HEK293 (cell line): ENCODE results near the gene LAPTM4A.
A peak's percentile ranks its signal among the peaks of the same experiment; 100 is the strongest.
"Not testable (repeated sequence)": the region's sequence is repeated elsewhere in the genome, so short reads cannot be mapped to it uniquely, and the experiment has no call there.

Experiments
- CTCF ChIA-PET: fragments of 350-600 bp; formaldehyde crosslinking; extraction: SDS; loops from one replicate; lab custom pipeline; 2021; ENCODE audit warnings: antibody characterized with exemption; lab: Yijun Ruan, JAX
- POLR2A ChIA-PET: fragments of 300-600 bp; formaldehyde crosslinking; extraction: SDS; loops from one replicate; lab custom pipeline; 2020; ENCODE audit warnings: antibody characterized with exemption, inconsistent platforms; lab: Yijun Ruan, JAX
- H3K27ac ChIP-seq: fragments of 200-500 bp; sonication (Bioruptor generic); 2 replicates; pipeline ENCODE4 v1.5.1; 2014; ENCODE audit warnings: low read depth, low read length, control low read depth, inconsistent platforms; ENCODE audit errors: extremely low read depth
- H3K36me3 ChIP-seq, 2 experiments: fragments of 200-500 bp in 1 of 2; sonication (Bioruptor generic) in 1 of 2; 1 replicate in 1 of 2; 2 replicates in 1 of 2; pipeline ENCODE4 v1.5.1; 2014 to 2017; ENCODE audit warnings: inconsistent platforms in 2 of 2, low read length in 2 of 2; ENCODE audit not compliant: control insufficient read depth in 2 of 2, insufficient read depth in 1 of 2
- H3K4me1 ChIP-seq: fragments of 200-500 bp; sonication (Bioruptor generic); 2 replicates; pipeline ENCODE4 v1.5.1; 2014; ENCODE audit warnings: mild to moderate bottlenecking, low read length, inconsistent platforms; ENCODE audit not compliant: control insufficient read depth, insufficient read depth
- H3K4me3 ChIP-seq: 2 replicates; pipeline ENCODE4 v1.5.1; 2011; ENCODE audit warnings: low read depth, mild to moderate bottlenecking, control low read depth, low read length, moderate library complexity
- H3K9me3 ChIP-seq: fragments of 200-500 bp; sonication (Bioruptor generic); 2 replicates; pipeline ENCODE4 v1.5.1; 2014; ENCODE audit warnings: low read depth, low read length, inconsistent platforms; ENCODE audit not compliant: control insufficient read depth, insufficient read depth
- GLIS1 ChIP-seq: fragments of 450-650 bp; formaldehyde crosslinking; IDR thresholded peaks from 2 replicates; pipeline ENCODE4 v1.5.1; 2016; ENCODE audit warnings: missing biosample characterization, missing genetic modification characterization
- KLF10 ChIP-seq: fragments of 450-650 bp; IDR thresholded peaks from 2 replicates; pipeline ENCODE4 v1.5.1; 2018; ENCODE audit warnings: missing biosample characterization, mild to moderate bottlenecking, missing genetic modification characterization
- OSR2 ChIP-seq: fragments of 450-650 bp; formaldehyde crosslinking; IDR thresholded peaks from 2 replicates; pipeline ENCODE4 v1.5.1; 2016; ENCODE audit warnings: missing biosample characterization, missing genetic modification characterization
- PRDM4 ChIP-seq: fragments of 450-650 bp; formaldehyde crosslinking; IDR thresholded peaks from 2 replicates; pipeline ENCODE4 v1.5.1; 2017; ENCODE audit warnings: missing biosample characterization, missing genetic modification characterization
- PRDM6 ChIP-seq: fragments of 450-650 bp; formaldehyde crosslinking; IDR thresholded peaks from 2 replicates; pipeline ENCODE4 v1.5.1; 2017; ENCODE audit warnings: missing biosample characterization, missing genetic modification characterization
- SALL2 ChIP-seq: fragments of 450-650 bp; formaldehyde crosslinking; IDR thresholded peaks from 2 replicates; pipeline ENCODE4 v1.5.0; 2017; ENCODE audit warnings: missing biosample characterization, mild to moderate bottlenecking, missing genetic modification characterization, borderline replicate concordance
- TCF7L2 ChIP-seq: IDR thresholded peaks from 2 replicates; pipeline ENCODE4 v1.6.1; 2011; ENCODE audit warnings: low read depth, mild to moderate bottlenecking, inconsistent platforms, low read length, moderate library complexity, borderline replicate concordance
- ZFP3 ChIP-seq: fragments of 450-650 bp; formaldehyde crosslinking; IDR thresholded peaks from 2 replicates; pipeline ENCODE4 v1.5.1; 2016; ENCODE audit warnings: low read depth, missing biosample characterization, missing genetic modification characterization
- ZNF121 ChIP-seq: fragments of 450-650 bp; formaldehyde crosslinking; IDR thresholded peaks from 2 replicates; pipeline ENCODE4 v1.5.1; 2016; ENCODE audit warnings: missing biosample characterization, missing genetic modification characterization
- ZNF18 ChIP-seq: fragments of 450-650 bp; formaldehyde crosslinking; IDR thresholded peaks from 2 replicates; pipeline ENCODE4 v1.5.1; 2016; ENCODE audit warnings: missing biosample characterization, missing genetic modification characterization
- ZSCAN16 ChIP-seq: fragments of 450-650 bp; formaldehyde crosslinking; IDR thresholded peaks from 2 replicates; pipeline ENCODE4 v1.5.1; 2016; ENCODE audit warnings: missing biosample characterization, missing genetic modification characterization
- TF ChIP-seq, protein P1 (sequence below): fragments of 450-650 bp; formaldehyde crosslinking; IDR thresholded peaks from 2 replicates; pipeline ENCODE4 v1.5.1; 2017; ENCODE audit warnings: missing biosample characterization, missing genetic modification characterization

The LAPTM4A gene

GRCh38 chr2:20045712-20046292 lies 5.6 kb downstream of the LAPTM4A start:
- TF ChIP-seq PRDM4 (tag by site-specific recombination) (peak; percentile 36), OSR2 (peak; percentile 59), ZNF18 (tag by site-specific recombination) (peak; percentile 96), GLIS1 (peak; percentile 61; the same call in 1 of the 2 replicates)
- H3K4me3 ChIP-seq, H3K36me3 ChIP-seq, POLR2A ChIA-PET, H3K27ac ChIP-seq, H3K9me3 ChIP-seq: not testable (repeated sequence)
- CTCF ChIA-PET = interaction anchor here (5.3 kb wide), 1 partner anchor 30 kb away, joined by 31 read pairs; no protein-coding TSS in a partner anchor
- peaks cover 22% of the 10 kb centered on the region for H3K4me1 ChIP-seq

GRCh38 chr2:20044778-20045177 lies 6.7 kb downstream of the LAPTM4A start:
- POLR2A ChIA-PET = no interaction called here
- TF ChIP-seq TCF7L2 (no peak), KLF10 (tag by site-specific recombination) (no peak), ZNF121 (peak; percentile 59), SALL2 (tag by site-specific recombination) (no peak), ZSCAN16 (tag by site-specific recombination) (no peak)
- TF ChIP-seq, protein P1, sequence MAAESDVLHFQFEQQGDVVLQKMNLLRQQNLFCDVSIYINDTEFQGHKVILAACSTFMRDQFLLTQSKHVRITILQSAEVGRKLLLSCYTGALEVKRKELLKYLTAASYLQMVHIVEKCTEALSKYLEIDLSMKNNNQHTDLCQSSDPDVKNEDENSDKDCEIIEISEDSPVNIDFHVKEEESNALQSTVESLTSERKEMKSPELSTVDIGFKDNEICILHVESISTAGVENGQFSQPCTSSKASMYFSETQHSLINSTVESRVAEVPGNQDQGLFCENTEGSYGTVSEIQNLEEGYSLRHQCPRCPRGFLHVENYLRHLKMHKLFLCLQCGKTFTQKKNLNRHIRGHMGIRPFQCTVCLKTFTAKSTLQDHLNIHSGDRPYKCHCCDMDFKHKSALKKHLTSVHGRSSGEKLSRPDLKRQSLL (tag by site-specific recombination) = no peak
- no peak overlapping the region for H3K4me3 ChIP-seq
- no peak overlapping the region for H3K27ac ChIP-seq
- CTCF ChIA-PET = interaction anchor here (0.6 to 5.3 kb wide), 5 partner anchors 9 to 178 kb away, joined by 3 to 31 read pairs (median 3); no protein-coding TSS in a partner anchor
- H3K4me1 ChIP-seq = peaks cover 22% of the 10 kb centered on the region
- no peaks in the 10 kb centered on the region for H3K9me3 ChIP-seq
- H3K36me3 ChIP-seq = peaks cover 4 to 11% of the 10 kb centered on the region in 2 experiments

DNA sequence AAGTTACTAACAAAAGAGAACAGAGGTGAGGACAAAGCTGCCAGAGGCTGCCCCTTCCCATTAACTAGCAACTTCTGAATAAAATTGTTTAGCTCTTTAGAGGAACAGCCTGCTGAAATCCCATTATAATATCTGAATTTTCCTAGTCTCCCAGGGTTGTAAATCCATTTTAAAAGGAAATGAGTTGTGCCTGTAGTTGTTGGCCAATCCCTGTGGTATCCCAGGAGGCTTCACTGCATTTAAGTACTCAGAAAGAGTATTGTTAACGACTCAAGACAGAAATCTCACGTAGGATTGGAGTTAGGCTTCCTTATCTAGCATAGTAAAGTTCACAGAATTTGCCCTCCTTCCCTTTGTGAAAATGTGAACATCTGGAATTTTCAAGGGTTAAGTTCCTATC lies 8.9 kb downstream of the LAPTM4A start:
- ChIA-PET POLR2A (interaction anchor here (0.6 kb wide), 1 partner anchor 140 kb away, joined by 3 read pairs; no protein-coding TSS in a partner anchor), CTCF (interaction anchor here (0.6 to 5.3 kb wide), 4 partner anchors 12 to 284 kb away, joined by 3 to 31 read pairs (median 4); no protein-coding TSS in a partner anchor)
- Histone ChIP-seq H3K4me3 (no peak overlapping the region), H3K9me3 (no peaks in the 10 kb centered on the region), H3K27ac (no peak overlapping the region; the same call in 1 of the 2 replicates), H3K36me3 (peaks cover 23 to 31% of the 10 kb centered on the region in 2 experiments), H3K4me1 (peaks cover 15% of the 10 kb centered on the region)
- 0 out of 2 replicates have a peak, but pooled peaks have one; percentile 21 for TF ChIP-seq PRDM6 (tag by site-specific recombination)
- TF ChIP-seq ZFP3 (tag by site-specific recombination) = no peak
